Omental fat pad (tissue), 4 donors: ENCODE data around the gene OR6C2. TPM values are rescaled to one million over a fixed set of nuclear protein-coding genes. Genes with fewer than 3 reads are reported as not detected.
"Not testable (repeated sequence)": the region's sequence is repeated elsewhere in the genome, so short reads cannot be mapped to it uniquely, and the experiment has no call there.

Source experiments
- ATAC-seq: fragments of 150-250 bp; one replicate; pipeline ENCODE4 v1.9.1; 2016; ENCODE audit warnings: mild to moderate bottlenecking, moderate library complexity; ENCODE audit not compliant: low FRiP score
- DNase-seq: peaks from one replicate; pipeline ENCODE4 v3.0.0-alpha.2; 2019; ENCODE audit warnings: low spot score
- CTCF ChIP-seq, 3 donors: fragments of 450-650 bp; IDR thresholded peaks; one replicate each; pipeline ENCODE4 v1.5.1; 2016 to 2017; ENCODE audit warnings: antibody characterized with exemption in 3 of 3, mild to moderate bottlenecking in 3 of 3, moderate library complexity in 2 of 3
- total RNA-seq, 4 donors: library from RNA; depleted of rRNA; stranded (reverse); fragments of >200 nt; gene quantifications; one replicate each; pipeline ENCODE4 v1.1.0, GENCODE V29; 2016

The OR6C2 gene
- total RNA-seq, 4 donors from 2014 or later, result not detected

- no peak for DNase-seq
- no peak for ATAC-seq
- no peak for TF ChIP-seq CTCF (IDR thresholded peaks at IDR 0.05)
Measured at GRCh38 chr12:55467836-55468235, 24.0 kb downstream of the OR6C2 start.

GRCh38 chr12:55469291-55469690, 25.4 kb downstream of the OR6C2 start:
- no peak for TF ChIP-seq CTCF (IDR thresholded peaks at IDR 0.05)
- no peak for ATAC-seq
- DNase-seq, result no peak

- no peak for ATAC-seq
- DNase-seq, result no peak
- TF ChIP-seq CTCF (IDR thresholded peaks at IDR 0.05), result no peak
Measured at GRCh38 chr12:55470088-55470829, 26.4 kb downstream of the OR6C2 start, which contains the start of gene OR6C70. TSS of gene OR6C70 (minus strand) at chr12:55470138. CDS start at chr12:55470138, 0 bp downstream.

- no peak for DNase-seq
- TF ChIP-seq CTCF (IDR thresholded peaks at IDR 0.05), result no peak
- no peak for ATAC-seq
Measured at GRCh38 chr12:55472264-55472663, 28.4 kb downstream of the OR6C2 start.

GRCh38 chr12:55479136-55479535, 35.3 kb downstream of the OR6C2 start:
- ATAC-seq, DNase-seq: not testable (repeated sequence)

- not testable (repeated sequence) for DNase-seq, ATAC-seq
Measured at GRCh38 chr12:55484284-55484683, 40.4 kb downstream of the OR6C2 start.

GRCh38 chr12:55492078-55492477, 48.2 kb downstream of the OR6C2 start, which contains the start of gene OR6C68:
TSS of gene OR6C68 (plus strand) at chr12:55492378. CDS start at chr12:55492378, 0 bp downstream.
- no peak for TF ChIP-seq CTCF (IDR thresholded peaks at IDR 0.05)
- DNase-seq (no peak), ATAC-seq (no peak)

- no peak for ATAC-seq
- DNase-seq, result no peak
- no peak for TF ChIP-seq CTCF (IDR thresholded peaks at IDR 0.05)
Measured at GRCh38 chr12:55495490-55495889, 51.6 kb downstream of the OR6C2 start.
